Gastroesophageal sphincter (tissue), 4 donors: ENCODE data around the gene GOLGA8S. TPM values are rescaled to one million over a fixed set of nuclear protein-coding genes. Genes with fewer than 3 reads are reported as not detected.

Source experiments
- small RNA-seq, 4 donors: library from RNA; depleted of rRNA; stranded (forward); fragments of <200 nt; gene quantifications; one replicate each; pipeline ENCODE3, GENCODE V24; 2016
- total RNA-seq, 4 donors: library from RNA; depleted of rRNA; stranded (reverse); fragments of >200 nt; gene quantifications; one replicate each; pipeline ENCODE4 v1.1.0, GENCODE V29; 2016

Gene GOLGA8S
- total RNA-seq, 4 donors from 2014 or later = 0.15 to 0.40 (median 0.16) TPM; not detected in 1

Small RNA genes lying within 50 kb of the gene (small RNA-seq; reads per million reads assigned to genes)
- gene RN7SL536P = 0 reads per million in 4 donors

Other genes starting within 250 kb of the GOLGA8S start
- not detected for gene GOLGA6L1, start 217.9 kb upstream of the GOLGA8S start, total RNA-seq
- gene GOLGA6L26, start 20.6 kb upstream of the GOLGA8S start, total RNA-seq = under 1 TPM in 1 of 4 donors, not detected in 3; 0.27 TPM
- under 1 TPM in 1 of 4 donors, not detected in 3; 0.19 TPM for gene GOLGA6L2, start 92.5 kb downstream of the GOLGA8S start, total RNA-seq
- under 1 TPM in 2 of 4 donors, not detected in 2; 0.39 to 0.93 TPM for gene MKRN3, start 210.9 kb downstream of the GOLGA8S start, total RNA-seq